SHP77 treated with DMSO at 0.1 percent for 48 hours (cell line): ENCODE results near the gene PPP4C.

Experiments used
- DNase-seq: peaks from one replicate; lab custom pipeline; 2025; lab: John Stamatoyannopoulos, UW

PPP4C gene

DNA sequence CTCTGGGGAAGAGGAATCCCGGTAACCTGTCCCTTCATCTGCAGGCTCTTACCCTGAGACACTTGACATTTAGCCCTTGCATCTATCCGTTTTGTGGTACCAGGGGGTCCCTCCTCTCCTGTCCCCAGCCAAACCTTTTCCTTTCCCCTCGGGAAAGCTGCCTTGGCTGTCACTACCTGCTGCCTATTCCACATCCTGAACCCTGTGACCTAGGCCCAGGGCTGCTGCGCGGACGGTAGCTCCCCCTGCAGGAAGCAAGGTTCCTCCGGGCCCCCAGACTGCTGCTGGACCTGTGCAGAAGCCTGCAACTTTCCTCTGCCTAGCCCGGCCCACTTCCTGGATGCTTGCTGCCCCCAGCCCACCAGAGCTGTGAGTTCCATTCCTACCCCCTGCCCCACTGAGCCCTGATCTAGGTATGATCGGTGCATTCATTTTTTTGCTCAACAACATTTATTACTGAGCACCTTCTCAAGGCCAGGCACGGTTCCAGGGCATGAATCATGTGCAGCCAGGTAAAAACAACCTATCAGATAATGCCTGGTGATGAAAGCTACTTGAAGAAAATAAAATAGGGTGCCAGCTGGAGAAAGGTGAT, 20.7 kb upstream of the PPP4C start:
- DNase-seq = no peak

DNA sequence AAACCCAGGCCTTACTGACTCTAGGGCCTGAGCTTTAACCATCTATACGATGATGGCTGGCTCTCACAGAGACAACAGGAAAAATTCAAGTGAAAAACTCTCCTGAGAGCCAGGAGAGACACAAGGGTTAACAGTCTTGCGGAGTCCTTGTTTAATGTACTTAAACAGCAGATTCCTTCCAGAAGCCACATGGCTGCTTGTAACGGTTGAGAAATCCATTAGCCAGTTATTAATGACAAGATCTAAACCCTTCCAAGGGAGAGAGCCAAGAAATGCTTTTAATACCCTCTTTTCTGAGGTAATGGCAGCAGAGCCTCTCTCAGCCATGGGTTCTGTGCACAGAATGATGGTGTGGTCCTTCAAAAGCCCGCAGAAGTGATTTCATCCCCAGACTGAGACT, 15.4 kb upstream of the PPP4C start:
- DNase-seq = no peak

DNA sequence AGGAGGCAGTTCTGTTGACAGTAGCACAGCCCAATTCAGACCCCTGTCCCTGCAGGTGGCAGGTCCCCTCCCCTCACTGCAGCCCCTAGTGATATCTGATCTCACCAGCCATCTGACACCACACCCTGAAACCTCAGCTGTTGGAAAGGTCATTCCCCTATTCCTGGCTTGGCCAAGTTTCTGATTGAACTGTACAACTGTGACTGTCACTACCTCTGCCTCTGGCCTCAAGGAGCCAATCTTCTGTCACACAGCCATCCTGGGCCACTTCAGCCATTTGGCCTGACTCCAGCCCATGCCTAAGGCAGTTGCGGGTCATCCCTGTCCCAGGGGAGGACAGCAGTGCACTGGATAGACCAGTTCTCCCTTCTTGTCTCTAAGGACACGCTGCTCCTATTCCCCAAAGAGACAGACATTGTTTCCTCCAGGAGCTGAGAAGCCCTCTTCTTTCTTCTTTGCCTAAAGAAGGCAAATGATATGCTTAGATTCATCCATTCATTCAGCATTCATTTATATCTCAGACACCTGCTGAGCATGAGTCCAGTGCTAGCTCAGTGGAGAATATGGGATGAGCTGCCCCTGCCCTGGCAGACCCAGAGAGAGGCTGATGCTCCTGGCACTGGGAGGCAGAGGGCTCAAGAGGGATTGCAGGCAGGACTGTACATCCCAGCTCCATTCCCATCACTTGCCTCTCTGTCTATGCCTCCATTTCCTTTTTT, 14.8 kb upstream of the PPP4C start:
- DNase-seq = no peak

DNA sequence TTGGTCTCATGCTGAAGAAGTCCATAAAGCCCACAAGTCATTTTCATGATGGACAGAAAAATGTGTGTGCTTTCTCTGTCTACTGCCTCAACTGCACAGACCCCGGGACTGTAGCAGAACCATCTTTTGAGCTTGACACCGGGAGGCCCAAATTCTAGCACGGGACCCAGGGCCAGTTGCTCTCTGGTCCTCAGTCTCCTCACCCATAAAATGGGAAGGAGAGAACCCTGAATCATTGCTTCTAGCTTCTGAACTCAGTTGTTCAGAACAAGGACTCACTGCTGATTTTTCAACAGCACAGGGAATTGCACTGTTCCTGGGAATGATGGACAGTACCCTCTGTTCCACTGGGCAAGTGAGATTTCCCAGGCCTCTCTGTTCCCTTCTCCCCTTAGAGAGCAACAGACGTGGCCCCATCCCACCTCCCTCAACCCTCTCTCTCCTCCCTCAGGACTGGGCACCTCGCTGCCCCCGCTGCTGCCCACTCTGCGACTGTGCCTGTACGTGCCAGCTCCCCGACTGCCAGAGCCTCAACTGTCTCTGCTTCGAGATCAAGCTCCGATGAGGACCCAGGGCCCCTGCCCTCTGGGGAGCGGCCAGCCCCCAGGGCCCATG, 12.4 kb upstream of the PPP4C start:
- DNase-seq = no peak

DNA sequence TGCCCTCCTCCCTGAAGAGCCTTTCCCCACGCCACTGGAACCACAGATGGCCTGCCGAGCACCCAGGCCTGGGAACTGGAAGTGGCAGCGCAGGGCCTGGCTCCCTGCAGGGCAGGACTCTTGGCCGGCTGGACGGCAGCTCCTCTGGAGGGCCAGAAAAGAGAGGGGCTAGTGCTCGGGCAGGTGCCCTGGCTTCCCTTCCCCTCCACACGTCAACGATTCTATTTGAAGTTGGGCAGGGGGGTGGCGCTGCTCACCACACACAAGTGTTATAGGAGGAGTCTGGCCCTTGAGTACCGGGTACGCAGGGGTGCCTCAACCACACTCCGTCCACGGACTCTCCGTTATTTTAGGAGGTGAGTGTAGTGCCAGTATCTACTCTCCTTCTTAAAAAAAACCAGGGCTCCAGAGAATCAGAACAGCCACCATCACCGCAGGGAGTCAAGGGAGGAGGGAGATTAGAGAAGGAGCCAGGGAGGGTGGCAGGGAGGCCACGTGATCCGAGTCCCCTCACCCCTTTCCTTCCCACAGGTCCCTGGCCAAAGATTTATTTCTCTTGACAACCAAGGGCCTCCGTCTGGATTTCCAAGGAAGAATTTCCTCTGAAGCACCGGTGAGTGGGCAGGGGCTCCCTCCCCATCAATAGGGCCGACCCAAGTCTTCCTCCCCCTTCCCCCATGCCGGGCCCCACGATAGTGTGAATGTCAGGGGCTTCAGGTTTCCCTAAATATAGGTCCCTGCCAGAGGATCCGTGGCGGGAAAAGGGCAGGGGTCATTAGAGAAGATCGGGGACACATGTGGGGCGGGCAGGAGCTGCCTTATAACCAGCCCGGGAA, 11.7 kb upstream of the PPP4C start:
- DNase-seq = peak; percentile 96

DNA sequence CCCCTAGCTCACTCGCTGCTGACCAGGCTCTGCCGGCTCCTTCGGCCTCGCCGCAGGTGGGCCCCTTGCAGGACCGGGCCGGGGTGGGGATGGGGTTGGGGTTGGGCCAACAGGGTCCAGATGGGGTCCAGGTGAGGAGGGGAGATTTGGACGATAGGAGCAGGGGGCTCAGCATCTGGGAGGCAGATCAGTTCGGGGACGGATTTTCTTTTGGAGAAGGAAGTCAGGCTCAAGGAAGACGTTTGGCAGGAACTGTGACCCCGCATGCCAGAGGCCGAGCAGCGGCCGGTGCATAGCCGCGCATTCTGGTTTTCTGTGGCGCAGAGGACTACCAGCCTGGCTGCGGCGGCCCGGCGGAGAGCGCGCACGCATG, 11.1 kb upstream of the PPP4C start:
- no peak for DNase-seq

DNA sequence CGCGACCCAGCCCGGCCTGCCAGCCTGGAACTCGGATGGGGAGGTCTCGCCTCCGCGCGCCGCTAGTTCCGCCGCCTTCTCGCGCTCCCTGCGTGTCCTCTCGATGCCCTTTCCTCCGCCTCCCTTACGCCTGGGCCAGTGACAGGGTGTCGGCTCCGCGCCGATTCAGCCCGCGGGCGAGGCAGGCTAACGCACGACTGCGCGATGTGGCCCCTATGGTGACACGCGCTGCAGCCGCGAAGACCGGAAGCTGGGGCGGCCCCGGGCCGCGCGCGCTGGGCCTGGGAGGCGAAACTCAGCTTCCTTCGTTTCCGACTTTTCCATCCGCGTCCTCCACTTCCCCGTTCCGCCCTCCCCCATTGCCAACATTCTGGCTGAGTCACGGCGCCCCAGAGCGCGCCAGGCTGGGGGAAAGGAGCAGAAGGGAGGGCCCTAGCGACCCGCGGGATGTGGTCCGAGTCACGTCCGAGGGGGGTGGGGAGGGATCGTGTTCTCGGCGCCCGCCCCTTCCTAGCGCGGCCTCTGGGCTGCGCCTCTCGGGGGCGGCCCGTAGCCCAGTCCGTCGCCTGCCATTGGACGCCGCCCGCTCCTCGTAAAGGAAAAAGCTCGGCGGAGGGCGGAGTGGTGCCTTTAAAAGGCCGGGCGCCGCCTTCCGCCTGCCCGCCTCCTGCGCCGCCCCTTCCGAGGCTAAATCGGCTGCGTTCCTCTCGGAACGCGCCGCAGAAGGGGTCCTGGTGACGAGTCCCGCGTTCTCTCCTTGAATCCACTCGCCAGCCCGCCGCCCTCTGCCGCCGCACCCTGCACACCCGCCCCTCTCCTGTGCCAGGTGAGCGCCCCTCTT, 10.5 kb upstream of the PPP4C start, which contains the start of gene ALDOA:
ALDOA (plus strand) TSS at position 659 of the 841 bp plus-strand sequence. CDS start 1,138 bp downstream, outside the sequence.
- DNase-seq = peak; percentile 94

DNA sequence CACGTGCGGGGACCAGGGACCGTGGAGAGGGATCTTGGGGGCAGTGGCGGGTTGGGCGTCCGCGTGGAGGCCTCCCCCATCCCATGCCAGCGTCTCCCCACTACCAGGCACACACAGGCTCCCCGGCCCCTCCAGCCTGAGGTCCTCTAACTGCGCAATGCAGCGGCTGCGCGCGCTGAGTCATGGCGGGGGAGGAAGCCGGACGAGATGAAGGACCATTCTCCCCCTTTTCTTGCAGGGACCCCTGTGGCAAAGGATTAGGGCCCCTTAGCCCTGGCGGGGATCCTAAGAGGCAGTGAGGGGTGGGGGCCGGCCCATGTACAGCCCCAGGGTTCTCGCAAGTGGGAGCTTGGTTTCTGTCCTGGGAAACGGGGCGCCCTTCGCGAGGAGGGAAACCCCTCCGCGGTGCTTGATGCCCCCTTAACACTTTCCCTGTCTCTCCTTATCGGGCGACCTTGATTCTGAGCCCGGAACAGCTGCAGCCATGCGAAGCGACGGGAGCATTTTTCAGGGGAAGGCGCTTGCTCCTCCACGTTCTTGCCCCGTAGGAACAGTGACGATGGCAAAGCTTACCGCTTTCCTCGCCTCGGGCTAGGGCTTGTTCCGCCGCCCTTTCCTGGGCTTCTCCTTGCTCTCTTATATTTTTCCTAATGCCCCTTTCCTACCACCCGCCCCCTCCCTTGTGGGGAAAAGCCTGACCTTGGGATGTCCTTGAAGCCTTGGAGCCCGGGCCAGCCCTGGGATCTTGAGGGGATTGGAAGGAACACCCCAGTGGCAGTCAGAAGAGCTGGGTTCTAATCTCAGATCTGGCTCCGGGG, 9.6 kb upstream of the PPP4C start:
- no peak for DNase-seq

DNA sequence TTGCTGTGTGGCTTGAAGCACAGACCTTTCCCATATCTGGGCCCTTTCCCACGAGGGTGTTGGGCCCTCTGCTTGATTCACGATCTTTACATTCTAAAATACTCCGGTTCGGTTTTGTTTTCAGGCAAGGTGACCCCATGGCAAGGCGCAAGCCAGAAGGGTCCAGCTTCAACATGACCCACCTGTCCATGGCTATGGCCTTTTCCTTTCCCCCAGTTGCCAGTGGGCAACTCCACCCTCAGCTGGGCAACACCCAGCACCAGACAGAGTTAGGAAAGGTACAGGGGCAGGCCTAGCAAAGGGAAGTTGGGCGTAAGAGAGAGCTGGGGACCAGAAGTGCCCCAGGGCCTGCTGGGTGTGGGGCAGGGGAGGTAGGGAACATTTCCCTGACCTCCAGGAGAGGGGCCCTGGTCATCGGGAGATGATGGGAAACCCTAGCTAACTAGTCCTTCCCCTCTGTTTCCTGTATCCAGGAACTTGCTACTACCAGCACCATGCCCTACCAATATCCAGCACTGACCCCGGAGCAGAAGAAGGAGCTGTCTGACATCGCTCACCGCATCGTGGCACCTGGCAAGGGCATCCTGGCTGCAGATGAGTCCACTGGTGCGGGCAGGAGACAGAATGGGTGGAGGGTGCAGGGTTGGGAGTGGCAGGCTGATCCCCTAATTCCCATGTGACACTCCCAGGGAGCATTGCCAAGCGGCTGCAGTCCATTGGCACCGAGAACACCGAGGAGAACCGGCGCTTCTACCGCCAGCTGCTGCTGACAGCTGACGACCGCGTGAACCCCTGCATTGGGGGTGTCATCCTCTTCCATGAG, 8.8 kb upstream of the PPP4C start:
- no peak for DNase-seq

DNA sequence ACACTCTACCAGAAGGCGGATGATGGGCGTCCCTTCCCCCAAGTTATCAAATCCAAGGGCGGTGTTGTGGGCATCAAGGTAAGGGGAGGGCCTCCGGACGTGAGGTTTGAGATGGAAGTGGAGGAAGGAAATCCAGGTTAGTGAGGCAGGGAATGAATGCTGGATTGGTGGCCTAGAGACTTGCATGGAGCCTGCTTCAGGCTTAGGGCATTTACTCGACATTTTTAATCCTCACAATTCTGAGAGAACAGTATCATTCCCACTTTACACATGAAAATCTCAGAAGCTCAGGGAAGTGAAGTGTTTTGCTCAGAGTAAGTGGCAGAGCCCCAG, 8.2 kb upstream of the PPP4C start:
- no peak for DNase-seq

DNA sequence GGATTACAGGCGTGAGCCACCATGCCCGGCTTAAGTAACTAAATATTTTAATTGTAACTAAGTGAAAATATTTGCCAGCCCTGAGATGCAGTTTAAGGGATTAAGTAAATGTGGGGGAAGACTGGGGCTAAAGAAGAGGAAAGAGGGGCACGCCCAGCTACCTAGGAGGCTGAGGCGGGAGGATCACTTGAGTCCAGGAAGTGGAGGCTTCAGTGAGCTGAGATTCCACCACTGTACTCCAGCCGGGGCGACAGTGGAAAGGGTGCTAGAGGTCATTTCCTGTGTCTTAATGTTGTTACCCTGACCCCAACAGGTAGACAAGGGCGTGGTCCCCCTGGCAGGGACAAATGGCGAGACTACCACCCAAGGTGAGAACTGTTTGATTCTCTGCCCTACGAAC, 7.5 kb upstream of the PPP4C start:
- no peak for DNase-seq

DNA sequence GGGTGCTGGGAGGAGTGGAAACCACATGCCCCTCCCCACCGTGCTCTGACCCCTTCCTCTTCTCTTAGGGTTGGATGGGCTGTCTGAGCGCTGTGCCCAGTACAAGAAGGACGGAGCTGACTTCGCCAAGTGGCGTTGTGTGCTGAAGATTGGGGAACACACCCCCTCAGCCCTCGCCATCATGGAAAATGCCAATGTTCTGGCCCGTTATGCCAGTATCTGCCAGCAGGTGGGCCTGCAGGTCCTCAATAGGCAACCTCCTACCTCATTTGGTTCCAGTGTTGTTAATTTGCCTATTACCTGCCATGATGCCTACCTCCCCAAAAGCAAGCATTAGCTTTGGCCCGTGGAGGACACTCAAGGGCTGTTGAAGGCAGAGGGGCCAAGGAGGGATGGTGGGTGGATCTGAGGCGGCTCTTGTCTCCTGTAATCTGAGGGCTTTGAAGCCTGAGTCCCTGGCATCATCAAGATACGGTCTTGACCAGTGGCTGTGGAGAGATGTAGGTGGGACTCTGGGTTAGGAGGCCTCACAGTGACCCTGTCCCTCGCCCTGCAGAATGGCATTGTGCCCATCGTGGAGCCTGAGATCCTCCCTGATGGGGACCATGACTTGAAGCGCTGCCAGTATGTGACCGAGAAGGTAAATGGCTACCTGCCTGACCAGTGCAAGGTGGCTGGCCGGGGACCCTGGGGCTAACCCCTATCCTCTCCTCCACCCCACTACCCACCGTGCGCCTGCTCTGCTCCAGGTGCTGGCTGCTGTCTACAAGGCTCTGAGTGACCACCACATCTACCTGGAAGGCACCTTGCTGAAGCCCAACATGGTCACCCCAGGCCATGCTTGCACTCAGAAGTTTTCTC, 6.8 kb upstream of the PPP4C start:
- DNase-seq = no peak

DNA sequence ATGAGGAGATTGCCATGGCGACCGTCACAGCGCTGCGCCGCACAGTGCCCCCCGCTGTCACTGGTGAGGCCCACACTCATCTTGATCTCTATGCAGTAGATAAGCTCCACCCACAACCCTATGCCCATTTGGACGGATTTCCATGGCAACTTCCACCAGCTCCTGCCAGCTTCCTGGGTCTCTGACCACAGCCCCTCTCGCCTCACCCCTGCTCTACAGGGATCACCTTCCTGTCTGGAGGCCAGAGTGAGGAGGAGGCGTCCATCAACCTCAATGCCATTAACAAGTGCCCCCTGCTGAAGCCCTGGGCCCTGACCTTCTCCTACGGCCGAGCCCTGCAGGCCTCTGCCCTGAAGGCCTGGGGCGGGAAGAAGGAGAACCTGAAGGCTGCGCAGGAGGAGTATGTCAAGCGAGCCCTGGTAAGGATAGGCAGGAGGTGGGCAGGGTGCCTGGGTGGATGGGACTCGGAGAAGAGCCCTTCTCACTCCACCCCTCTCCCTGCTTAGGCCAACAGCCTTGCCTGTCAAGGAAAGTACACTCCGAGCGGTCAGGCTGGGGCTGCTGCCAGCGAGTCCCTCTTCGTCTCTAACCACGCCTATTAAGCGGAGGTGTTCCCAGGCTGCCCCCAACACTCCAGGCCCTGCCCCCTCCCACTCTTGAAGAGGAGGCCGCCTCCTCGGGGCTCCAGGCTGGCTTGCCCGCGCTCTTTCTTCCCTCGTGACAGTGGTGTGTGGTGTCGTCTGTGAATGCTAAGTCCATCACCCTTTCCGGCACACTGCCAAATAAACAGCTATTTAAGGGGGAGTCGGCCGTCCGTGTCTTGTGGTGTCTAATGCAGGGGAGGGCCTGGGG, 6.0 kb upstream of the PPP4C start:
- DNase-seq = no peak

DNA sequence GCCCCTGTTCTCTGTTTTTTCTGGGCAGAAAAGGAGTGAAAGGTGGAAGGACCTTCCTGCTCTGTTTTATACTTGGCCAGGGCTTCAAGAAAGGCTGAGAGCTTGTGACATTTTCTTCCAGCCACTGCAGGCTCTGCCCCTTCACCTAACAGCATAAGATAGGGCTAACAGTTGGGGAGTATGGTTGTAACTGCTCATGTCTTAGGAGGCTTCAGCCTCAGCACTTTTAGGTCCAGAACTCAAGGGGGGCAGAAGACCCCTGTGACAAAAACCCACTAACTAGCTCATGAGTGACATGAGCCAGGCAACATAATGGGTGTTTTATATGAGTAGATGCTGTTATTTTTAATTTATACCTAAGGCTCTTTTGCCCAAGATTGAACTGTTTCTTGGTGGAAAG, 5.3 kb upstream of the PPP4C start:
- no peak for DNase-seq

DNA sequence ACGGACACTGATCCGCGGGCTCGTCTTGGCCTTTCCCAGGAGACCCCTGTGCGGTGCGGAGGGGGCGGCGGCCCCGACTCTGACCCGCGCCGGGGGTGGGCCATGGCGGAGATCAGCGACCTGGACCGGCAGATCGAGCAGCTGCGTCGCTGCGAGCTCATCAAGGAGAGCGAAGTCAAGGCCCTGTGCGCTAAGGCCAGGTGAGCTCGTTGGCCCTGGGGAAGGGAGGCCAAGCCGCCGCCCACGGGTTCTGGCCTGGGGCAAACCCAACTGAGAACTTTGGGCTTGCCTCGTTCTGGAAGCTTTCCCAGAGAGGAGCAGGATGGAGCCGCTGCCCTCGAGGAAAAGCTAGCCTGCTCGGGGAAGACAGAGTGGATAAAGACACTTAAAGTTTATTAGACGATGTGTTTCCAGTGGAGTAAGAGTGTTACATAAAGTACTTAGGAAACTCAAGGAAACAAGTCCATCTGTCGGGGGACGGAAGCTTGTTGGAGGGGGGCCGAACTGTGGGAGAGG, 540 bp downstream of the PPP4C start:
- no peak for DNase-seq

DNA sequence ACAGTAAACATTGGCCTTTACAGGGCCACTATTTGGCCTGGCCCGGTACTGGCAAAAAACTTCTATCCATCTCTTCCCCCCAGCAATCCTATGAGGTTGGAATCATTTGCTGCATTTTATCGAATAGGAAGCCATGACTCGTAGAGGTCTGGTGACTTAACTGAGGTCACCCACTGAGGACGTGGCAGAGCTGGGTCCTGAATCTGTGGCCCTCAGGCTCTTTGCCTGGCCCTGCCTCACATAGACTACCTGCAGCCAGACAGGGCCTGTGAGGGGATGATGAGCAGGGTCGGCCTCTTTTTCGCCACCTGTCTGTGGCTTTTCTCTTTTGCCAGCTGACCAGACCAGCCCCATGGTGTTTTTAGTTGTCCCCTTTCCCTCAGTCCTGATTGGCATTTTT, 1.9 kb downstream of the PPP4C start:
- no peak for DNase-seq

DNA sequence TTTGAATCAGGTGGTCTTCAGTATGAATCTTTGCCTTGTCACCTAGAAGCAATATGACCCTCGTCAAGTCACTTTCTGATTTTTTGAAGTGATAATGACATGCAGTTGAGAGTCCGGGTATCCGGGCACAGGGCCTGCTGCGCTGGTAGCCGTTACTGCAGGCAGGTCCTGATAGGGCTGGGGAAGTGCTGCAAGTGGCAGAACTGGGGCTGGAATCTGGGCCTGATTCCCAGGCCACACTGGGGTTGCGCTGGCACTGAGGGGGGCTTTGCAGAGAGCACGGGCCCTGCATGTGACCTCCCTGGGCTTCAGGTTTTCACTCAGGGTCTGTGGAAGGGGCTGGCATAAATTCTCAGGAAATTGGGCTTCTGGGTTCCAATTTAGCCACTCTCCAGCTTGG, 3.0 kb downstream of the PPP4C start:
- no peak for DNase-seq

DNA sequence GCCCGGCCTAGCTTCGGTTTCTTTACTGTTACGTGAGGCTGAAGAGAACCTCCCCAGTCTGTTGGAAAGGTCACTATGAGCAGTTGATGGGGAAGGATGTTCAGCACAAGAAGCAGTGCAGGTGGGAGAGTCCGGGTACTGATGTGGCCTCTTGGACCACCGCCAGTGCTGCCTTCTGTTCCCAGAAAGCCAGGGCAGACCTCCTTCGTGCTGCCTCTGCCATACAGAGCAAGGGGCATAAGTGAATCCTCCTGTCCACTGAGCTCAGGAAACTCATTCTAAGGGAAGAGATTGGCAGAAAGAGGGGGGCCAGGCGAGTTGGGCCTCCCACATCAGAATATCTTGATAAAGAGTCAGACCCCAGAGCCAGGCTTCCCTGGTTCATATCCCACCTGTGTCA, 3.7 kb downstream of the PPP4C start:
- DNase-seq = no peak
